Choroid plexus epithelial cell (primary cell): ENCODE data around the gene KYAT1.

Source experiments
- DNase-seq: peaks from one replicate; pipeline ENCODE4 v3.0.0-alpha.2; 2010; ENCODE audit warnings: low read depth
- H3K4me3 ChIP-seq: 2 replicates; pipeline ENCODE4 v1.5.1; 2011; ENCODE audit warnings: low read depth, mild to moderate bottlenecking, control low read depth, low read length, moderate library complexity
- TF ChIP-seq, protein P1 (sequence below): conservative IDR thresholded peaks from 2 replicates; pipeline ENCODE4 v1.5.1; 2011; ENCODE audit warnings: low read depth, mild to moderate bottlenecking, control low read depth, inconsistent platforms, low read length, moderate library complexity

Gene KYAT1

DNA sequence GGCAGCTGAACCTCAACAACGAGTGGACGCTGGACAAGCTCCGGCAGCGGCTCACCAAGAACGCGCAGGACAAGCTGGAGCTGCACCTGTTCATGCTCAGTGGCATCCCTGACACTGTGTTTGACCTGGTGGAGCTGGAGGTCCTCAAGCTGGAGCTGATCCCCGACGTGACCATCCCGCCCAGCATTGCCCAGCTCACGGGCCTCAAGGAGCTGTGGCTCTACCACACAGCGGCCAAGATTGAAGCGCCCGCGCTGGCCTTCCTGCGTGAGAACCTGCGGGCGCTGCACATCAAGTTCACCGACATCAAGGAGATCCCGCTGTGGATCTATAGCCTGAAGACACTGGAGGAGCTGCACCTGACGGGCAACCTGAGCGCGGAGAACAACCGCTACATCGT, 26.6 kb upstream of the KYAT1 start:
- H3K4me3 ChIP-seq, result no peak overlapping the region
- TF ChIP-seq, protein P1, sequence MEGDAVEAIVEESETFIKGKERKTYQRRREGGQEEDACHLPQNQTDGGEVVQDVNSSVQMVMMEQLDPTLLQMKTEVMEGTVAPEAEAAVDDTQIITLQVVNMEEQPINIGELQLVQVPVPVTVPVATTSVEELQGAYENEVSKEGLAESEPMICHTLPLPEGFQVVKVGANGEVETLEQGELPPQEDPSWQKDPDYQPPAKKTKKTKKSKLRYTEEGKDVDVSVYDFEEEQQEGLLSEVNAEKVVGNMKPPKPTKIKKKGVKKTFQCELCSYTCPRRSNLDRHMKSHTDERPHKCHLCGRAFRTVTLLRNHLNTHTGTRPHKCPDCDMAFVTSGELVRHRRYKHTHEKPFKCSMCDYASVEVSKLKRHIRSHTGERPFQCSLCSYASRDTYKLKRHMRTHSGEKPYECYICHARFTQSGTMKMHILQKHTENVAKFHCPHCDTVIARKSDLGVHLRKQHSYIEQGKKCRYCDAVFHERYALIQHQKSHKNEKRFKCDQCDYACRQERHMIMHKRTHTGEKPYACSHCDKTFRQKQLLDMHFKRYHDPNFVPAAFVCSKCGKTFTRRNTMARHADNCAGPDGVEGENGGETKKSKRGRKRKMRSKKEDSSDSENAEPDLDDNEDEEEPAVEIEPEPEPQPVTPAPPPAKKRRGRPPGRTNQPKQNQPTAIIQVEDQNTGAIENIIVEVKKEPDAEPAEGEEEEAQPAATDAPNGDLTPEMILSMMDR, result no peak
- DNase-seq, result no peak

DNA sequence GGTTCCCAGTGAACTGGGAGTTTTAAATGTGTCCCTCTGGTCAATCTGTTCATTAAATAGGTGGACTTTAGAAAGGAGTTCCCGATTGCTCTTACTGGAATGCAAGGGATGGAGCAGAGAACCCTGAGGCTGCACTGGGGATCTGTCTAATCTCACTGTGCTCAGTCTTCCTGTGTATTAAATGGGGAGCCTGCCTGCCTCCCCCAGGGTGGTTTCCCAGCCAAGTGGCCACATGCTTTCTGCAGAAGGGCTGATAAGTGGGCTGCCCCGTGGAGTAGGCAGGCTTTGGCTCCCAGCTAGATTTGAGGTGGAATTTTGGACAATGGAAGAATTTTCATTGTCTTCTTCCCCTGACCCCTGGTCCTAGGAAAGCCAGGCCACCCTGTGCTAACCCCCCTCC, 25.0 kb upstream of the KYAT1 start:
- H3K4me3 ChIP-seq, result no peak overlapping the region
- TF ChIP-seq, protein P1, result no peak
- DNase-seq, result no peak

DNA sequence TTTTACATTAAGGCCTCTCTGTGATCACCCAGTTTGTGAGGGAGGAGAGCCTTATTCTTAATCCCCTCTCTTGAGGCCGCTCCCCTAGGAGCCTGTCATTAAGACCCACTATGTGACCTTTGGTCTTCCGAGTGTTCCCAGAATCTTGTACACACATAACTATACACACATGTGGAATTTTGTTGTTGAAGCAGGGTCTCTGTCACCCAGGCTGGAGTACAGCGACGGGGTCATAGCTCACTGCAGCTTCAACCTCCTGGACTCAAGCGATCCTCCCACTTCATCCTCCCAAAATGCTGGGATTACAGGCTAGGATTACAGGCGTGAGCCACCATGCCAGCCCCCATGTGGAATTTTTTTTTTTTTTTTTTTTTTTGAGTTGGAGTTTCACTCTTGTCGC, 24.2 kb upstream of the KYAT1 start:
- H3K4me3 ChIP-seq, result no peak overlapping the region
- no peak for DNase-seq
- TF ChIP-seq, protein P1, result no peak

DNA sequence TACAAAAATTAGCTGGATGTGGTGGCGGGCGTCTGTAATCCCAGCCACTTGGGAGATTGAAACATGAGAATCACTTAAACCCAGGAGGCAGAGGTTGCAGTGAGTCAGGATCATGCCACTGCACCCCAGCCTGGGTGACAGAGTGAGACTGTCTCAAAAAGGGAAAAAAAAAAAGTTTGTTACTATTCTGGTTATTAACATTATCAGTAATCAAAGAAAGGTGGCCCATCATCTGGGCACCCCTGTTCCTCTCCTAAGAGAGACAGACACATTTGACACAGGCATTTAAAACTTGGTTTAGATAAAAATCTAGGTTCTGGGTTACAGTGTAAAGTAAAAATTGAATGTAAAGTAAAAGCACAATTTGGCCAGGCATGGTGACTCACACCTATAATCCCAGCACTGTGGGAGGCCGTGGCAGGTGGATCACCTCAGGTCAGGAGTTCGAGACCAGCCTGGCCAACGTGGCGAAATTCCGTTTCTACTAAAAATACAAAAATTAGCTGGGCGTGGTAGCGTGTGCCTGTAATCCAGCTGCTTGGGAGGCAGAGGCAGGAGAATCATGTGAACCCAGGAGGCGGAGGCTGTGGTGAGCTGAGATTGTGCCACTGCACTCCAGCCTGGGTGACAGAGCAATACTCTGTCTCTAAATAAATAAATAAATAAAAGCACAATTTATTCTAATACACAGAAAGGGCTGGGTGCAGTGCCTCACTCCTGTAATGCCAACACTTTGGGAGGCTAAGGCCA, 22.3 kb upstream of the KYAT1 start:
- H3K4me3 ChIP-seq, result no peak overlapping the region
- TF ChIP-seq, protein P1, result no peak
- no peak for DNase-seq

DNA sequence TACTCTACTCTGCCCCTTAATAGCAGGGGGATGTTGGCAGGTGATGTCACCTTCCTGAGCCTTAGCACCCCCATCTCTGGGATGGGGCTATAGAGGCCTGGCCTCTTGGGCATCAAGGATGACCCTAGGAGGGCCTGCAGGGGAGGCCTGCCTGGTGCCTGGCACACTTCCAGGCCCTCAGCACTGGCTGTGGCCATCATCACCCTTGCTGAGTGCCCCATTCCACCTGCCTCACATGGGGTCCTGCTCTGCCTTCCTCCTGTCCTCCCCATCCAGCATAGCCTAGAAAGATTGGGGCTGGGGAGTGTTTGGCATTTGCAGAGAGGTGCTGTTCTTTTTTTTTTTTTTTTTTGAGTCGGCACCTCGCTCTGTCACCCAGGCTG, 21.3 kb upstream of the KYAT1 start:
- TF ChIP-seq, protein P1, result no peak
- DNase-seq, result no peak
- no peak overlapping the region for H3K4me3 ChIP-seq

DNA sequence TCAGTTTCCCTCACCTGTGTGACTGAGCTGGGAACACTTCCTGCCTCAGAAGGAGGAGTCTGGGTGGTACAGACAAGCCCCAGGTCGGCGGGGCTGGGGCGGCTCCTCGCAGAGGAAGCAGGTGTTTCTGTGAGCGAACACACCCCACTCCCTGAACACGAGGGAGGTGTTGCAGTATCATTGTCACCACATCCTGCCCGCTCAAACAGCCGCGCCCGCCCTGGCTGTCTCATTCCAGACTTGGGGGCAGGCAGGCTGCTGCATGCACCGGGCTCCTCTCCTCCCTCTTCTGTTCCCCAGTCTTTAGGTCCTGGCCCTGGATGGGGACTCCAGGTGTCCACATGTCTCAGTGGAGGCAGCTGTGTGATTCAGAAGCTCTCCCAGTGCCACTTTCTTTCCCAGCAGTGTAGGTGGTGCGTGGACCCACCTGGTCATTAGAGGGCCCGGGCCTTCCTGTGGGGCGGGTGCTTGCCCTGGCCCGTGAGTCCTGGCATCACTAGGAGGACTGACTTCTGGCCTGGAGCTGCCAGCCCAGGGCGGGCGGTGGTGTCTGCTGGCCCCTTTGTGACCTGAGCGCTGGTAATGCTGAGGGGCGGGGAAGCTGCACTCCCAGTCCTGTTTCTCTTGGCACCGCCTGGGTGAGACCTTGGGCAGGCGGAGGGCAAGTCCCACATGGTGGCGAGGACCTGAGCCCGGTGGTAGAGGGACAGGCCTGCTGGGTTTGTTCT, 20.8 kb upstream of the KYAT1 start:
- H3K4me3 ChIP-seq, result no peak overlapping the region
- TF ChIP-seq, protein P1, result no peak
- no peak for DNase-seq

DNA sequence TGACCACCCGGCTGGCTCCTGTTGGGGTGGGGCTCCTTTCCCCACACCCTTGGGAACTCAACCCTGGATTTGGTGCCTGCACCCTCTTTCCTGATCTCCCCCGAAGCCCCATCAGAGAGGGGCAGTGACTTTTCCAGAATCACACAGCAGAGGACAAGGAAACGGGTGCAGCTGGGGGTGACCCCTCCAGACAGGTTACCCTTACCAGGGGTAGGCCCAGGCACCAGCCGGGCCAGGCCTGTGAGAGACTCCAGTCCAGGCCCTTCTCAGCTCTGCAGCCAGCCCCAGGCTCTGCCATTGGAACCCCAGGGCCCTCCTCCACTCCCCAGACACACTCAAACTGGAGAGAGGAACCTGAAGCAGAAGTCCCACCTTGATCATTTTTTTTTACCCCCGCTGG, 20.1 kb upstream of the KYAT1 start:
- H3K4me3 ChIP-seq, result no peak overlapping the region
- TF ChIP-seq, protein P1, result no peak
- no peak for DNase-seq
